Adrenal gland (tissue), 5 donors: ENCODE data around the gene GRIFIN.

ENCODE experiments used
- CTCF ChIP-seq, 6 experiments: fragments of 450-650 bp in 4 of 6; fragments of 200-600 bp in 2 of 6; sonication (generic) in 1 of 6; IDR thresholded peaks; 1 replicate in 5 of 6; 2 replicates in 1 of 6; pipeline versions ENCODE4 v1.5.1 to v1.8.0; 2016 to 2021; ENCODE audit warnings: antibody characterized with exemption in 6 of 6, mild to moderate bottlenecking in 2 of 6, moderate library complexity in 1 of 6
- POLR2A ChIP-seq, 2 donors: fragments of 450-650 bp; IDR thresholded peaks; one replicate each; pipeline ENCODE4 v1.6.1; 2017; ENCODE audit warnings: antibody characterized with exemption in 2 of 2, mild to moderate bottlenecking in 2 of 2, moderate library complexity in 1 of 2
- donor health status: DM: no; HTN: no; CAD: no.

DNA sequence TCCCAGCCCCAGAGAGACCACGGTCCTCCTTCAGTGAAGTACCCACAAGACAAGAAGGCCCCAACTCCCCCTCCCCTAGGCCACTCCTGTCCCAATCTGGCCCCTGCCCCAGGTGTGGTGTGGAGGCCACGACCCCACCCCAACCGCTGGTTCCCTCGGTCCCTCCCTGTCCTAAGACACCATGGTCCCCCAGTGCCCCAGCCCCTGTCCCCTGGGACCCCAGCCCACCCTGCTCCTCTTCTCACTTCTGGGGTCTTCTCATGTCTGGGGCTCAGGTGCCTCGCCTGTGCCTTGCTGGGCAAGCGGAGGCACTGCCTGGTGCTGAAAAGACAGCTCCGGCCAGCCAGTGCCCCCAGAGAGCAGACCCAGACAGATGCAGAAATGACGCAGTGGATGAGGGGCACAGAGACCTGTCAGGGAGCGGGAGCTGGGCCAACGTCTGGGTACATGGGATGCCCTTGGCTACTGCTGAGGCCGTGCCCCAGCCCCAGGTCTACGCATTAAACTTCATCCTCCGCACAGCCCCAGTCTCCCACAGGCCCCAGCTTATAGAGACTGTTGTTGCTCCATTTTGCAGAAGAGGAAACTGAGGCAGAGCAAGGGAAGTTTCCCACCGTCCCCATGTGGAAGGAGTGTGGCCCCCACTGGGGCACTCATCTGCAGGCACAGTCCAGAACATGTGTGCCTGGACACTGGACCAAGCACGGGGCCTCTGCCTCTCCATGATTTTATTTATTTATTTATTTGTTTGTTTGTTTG lies 14.8 kb downstream of the GRIFIN start:
- TF ChIP-seq CTCF (IDR thresholded peaks at IDR 0.05) (no peak), POLR2A (IDR thresholded peaks at IDR 0.05) (no peak)
